ENCODE data around the gene C2orf92.

Gene C2orf92

GRCh38 chr2:97661927-97662326, 7.6 kb upstream of the C2orf92 start:
- Histone ChIP-seq H3K27ac (ENCODE audit: low read length) (peak overlapping the region; percentile 69), H3K79me2 (ENCODE audit: insufficient read depth, low read length) (peaks cover 42% of the 10 kb centered on the region), H3K4me3 (ENCODE audit: low read depth in 1 of 2, low read length in 2 of 2) (peak overlapping the region in 1 of 2 experiments; percentile 60; a peak in 2 of 4 replicates)

GRCh38 chr2:97662386-97662894, 7.1 kb upstream of the C2orf92 start:
- peak overlapping the region; percentile 61 for H3K9ac ChIP-seq (ENCODE audit: low read depth, low read length)
- ATAC-seq (ENCODE audit: insufficient read depth, low read depth) (peak; percentile 18), DNase-seq (no peak)
- no peaks in the 10 kb centered on the region for H3K9me3 ChIP-seq (ENCODE audit: insufficient read depth, low read length, severe bottlenecking)
- peaks cover 39% of the 10 kb centered on the region for H4K20me1 ChIP-seq (ENCODE audit: insufficient read depth, low read length)
- H3K27me3 ChIP-seq (ENCODE audit: insufficient read depth, low read length, poor library complexity): no peaks in the 10 kb centered on the region
- peaks cover 47% of the 10 kb centered on the region for H3K36me3 ChIP-seq (ENCODE audit: insufficient read depth, low read length)
- H3K79me2 ChIP-seq (ENCODE audit: insufficient read depth, low read length): peaks cover 42% of the 10 kb centered on the region
- peaks cover 34% of the 10 kb centered on the region for H3K4me1 ChIP-seq (ENCODE audit: insufficient read depth, low read length)
- H3K4me2 ChIP-seq (ENCODE audit: insufficient read depth, low read length): peak overlapping the region; percentile 74
- peak overlapping the region; percentile 28 to 60; a peak in 3 of 4 replicates for H3K4me3 ChIP-seq (ENCODE audit: low read depth in 1 of 2, low read length in 2 of 2)
- peak overlapping the region; percentile 53; the same call in 1 of the 2 replicates for H2AFZ ChIP-seq (ENCODE audit: low read depth, low read length)
- TF ChIP-seq CTCF (IDR thresholded peaks at IDR 0.05; ENCODE audit: borderline replicate concordance, extremely low read depth, low read length, poor library complexity, severe bottlenecking): no peak
- TF ChIP-seq EZH2 (IDR thresholded peaks at IDR 0.05; ENCODE audit: borderline replicate concordance, low read depth, low read length, severe bottlenecking): no peak
- H3K27ac ChIP-seq (ENCODE audit: low read length): peak overlapping the region; percentile 69

More at GRCh38 chr2:97661927-97662326, 7.6 kb upstream of the C2orf92 start:
- Histone ChIP-seq H3K27me3 (ENCODE audit: insufficient read depth, low read length, poor library complexity) (no peaks in the 10 kb centered on the region), H4K20me1 (ENCODE audit: insufficient read depth, low read length) (peaks cover 39% of the 10 kb centered on the region), H2AFZ (ENCODE audit: low read depth, low read length) (no peak overlapping the region), H3K9ac (ENCODE audit: low read depth, low read length) (peak overlapping the region; percentile 61), H3K4me1 (ENCODE audit: insufficient read depth, low read length) (peaks cover 34% of the 10 kb centered on the region), H3K9me3 (ENCODE audit: insufficient read depth, low read length, severe bottlenecking) (no peaks in the 10 kb centered on the region), H3K36me3 (ENCODE audit: insufficient read depth, low read length) (peaks cover 52% of the 10 kb centered on the region), H3K4me2 (ENCODE audit: insufficient read depth, low read length) (peak overlapping the region; percentile 74)
- TF ChIP-seq EZH2 (IDR thresholded peaks at IDR 0.05; ENCODE audit: borderline replicate concordance, low read depth, low read length, severe bottlenecking) (no peak), CTCF (IDR thresholded peaks at IDR 0.05; ENCODE audit: borderline replicate concordance, extremely low read depth, low read length, poor library complexity, severe bottlenecking) (no peak)
- ATAC-seq (ENCODE audit: insufficient read depth, low read depth) (no peak), DNase-seq (no peak)

GRCh38 chr2:97662895-97663625, 6.5 kb upstream of the C2orf92 start:
- Histone ChIP-seq H3K4me1 (ENCODE audit: insufficient read depth, low read length) (peaks cover 34% of the 10 kb centered on the region), H3K4me3 (ENCODE audit: low read depth in 1 of 2, low read length in 2 of 2) (peak overlapping the region; percentile 28 to 60), H3K27me3 (ENCODE audit: insufficient read depth, low read length, poor library complexity) (no peaks in the 10 kb centered on the region), H3K9ac (ENCODE audit: low read depth, low read length) (peak overlapping the region; percentile 61), H3K27ac (ENCODE audit: low read length) (peak overlapping the region; percentile 69), H3K36me3 (ENCODE audit: insufficient read depth, low read length) (peaks cover 40% of the 10 kb centered on the region), H3K9me3 (ENCODE audit: insufficient read depth, low read length, severe bottlenecking) (no peaks in the 10 kb centered on the region), H4K20me1 (ENCODE audit: insufficient read depth, low read length) (peaks cover 39% of the 10 kb centered on the region), H2AFZ (ENCODE audit: low read depth, low read length) (peak overlapping the region; percentile 53), H3K4me2 (ENCODE audit: insufficient read depth, low read length) (peak overlapping the region; percentile 74), H3K79me2 (ENCODE audit: insufficient read depth, low read length) (peaks cover 42% of the 10 kb centered on the region)
- DNase-seq: peak; percentile 69
- TF ChIP-seq CTCF (IDR thresholded peaks at IDR 0.05; ENCODE audit: borderline replicate concordance, extremely low read depth, low read length, poor library complexity, severe bottlenecking) (no peak), EZH2 (IDR thresholded peaks at IDR 0.05; ENCODE audit: borderline replicate concordance, low read depth, low read length, severe bottlenecking) (no peak)
- ATAC-seq (ENCODE audit: insufficient read depth, low read depth): peak; percentile 37

Data from DND-41 (cell line).